HG02870 (cell line): Measurements from ENCODE around the gene NME2.
A peak's percentile ranks its signal among the peaks of the same experiment; 100 is the strongest.
"Not testable (repeated sequence)": the region's sequence is repeated elsewhere in the genome, so short reads cannot be mapped to it uniquely, and the experiment has no call there.

Experiments
- ATAC-seq: cut with Tn5 transposase; IDR thresholded peaks from one replicate; pipeline ENCODE4 v1.9.1; 2021; ENCODE audit warnings: mild to moderate bottlenecking, moderate library complexity; ENCODE audit not compliant: unreplicated experiment

The NME2 gene

DNA sequence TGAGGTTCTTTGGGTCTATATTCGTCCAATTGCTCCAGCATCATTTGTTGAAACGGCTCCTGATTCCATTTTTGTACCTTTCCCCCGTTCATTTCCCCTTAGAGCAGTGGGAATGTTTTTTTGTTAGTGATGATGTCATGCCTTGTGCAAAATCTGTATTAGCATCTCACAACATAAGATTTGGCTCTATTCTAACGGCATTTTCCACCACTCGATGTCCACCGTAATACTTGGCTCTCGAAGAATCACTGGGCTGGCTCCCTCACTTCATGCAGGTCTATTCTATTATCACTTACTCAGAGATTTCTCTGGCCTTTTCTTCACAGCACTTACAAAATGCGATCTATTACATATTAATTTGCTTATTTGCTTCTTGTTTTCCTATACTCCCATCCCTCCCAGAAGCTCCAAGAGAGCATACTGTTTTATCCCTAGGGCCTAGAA, 13.4 kb upstream of the NME2 start:
- ATAC-seq, result no peak

DNA sequence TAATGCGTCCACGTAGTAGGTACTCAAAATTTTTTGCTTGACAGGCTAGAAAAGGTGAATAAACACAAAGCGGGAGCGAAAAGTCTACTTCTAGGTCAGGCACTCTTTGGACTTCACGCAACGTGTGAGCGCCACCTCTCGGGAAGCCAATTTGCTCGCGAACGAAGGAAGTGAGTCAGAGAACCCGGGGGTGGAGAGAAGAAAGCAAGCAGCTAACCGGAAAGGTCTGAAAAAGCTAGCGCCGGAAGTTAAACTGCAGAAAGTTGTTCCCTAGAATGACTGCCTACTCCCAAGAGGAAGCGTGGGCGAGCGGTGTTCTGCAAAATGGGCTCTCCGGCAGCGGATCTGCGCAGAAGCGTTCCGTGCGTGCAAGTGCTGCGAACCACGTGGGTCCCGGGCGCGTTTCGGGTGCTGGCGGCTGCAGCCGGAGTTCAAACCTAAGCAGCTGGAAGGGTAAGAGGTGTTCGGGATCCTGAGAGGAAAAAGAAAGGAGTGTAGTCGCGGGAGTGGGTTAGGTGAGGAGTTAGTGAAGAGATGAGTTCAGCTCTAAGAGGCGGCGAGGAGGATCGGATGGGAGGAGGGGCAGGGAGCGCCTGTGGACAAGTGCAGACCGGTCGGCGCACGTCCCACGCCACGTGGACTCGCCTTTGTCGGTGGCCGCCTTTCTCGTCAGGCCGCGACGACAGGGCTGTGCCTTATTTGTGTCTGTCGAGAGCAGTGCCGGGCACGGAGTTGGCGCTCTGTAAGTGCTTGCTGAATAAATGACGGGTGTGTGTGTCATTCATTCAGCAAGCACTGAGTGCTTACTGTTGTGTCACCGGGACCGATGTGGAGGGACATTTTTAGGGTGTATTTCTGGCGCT, 12.8 kb upstream of the NME2 start, which contains the start of gene NME1:
NME1 (plus strand) TSS at position 350 of the 863 bp plus-strand sequence. CDS start 2,096 bp downstream, outside the sequence.
- ATAC-seq, result peak; percentile 94

DNA sequence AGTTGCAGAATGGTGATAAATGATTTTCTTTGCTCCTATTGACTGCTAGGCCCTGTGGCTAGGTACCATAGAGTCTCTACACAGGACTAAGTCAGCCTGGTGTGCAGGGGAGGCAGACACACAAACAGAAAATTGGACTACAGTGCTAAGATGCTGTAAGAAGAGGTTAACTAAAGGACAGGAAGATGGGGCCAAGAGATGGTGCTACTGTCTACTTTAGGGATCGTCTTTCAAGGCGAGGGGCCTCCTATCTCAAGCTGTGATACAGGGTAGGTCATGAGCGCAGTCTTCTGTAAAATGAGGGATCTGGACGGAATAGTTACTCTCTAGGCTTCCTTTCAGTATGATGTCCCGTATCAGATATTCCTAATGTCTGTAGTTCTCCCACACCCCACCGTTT, 12.0 kb upstream of the NME2 start:
- no peak for ATAC-seq

DNA sequence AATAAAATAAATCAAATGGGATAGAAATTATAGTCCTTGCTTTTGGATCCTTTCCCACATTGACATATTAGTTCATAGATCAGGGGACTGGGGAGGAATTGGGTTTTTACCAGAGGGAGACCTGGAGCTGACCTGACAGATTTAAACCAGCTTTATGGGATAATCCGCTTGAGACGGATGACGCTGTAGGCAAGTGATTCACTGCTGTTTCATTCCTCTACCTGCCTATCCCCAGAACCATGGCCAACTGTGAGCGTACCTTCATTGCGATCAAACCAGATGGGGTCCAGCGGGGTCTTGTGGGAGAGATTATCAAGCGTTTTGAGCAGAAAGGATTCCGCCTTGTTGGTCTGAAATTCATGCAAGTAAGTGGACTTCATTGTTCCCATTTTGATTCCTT, 10.8 kb upstream of the NME2 start:
- no peak for ATAC-seq

DNA sequence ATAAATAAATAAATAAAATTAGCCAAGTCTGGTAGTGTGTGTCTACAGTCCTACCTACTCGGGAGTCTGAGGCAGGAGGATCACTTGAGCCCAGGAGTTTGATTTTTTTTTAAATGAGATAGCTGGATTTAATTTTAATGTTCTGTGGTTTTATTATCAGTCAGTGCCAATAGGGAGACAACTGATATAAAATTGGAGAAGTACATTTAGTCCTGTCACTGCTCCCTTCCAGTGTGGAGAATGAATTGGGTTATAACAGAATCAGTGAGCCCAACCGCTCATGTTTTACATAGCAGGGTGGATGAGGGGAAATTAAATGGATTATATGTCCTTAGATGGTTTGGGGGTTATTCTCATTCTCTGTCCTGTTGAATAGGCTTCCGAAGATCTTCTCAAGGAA, 6.6 kb upstream of the NME2 start:
- ATAC-seq, result no peak

DNA sequence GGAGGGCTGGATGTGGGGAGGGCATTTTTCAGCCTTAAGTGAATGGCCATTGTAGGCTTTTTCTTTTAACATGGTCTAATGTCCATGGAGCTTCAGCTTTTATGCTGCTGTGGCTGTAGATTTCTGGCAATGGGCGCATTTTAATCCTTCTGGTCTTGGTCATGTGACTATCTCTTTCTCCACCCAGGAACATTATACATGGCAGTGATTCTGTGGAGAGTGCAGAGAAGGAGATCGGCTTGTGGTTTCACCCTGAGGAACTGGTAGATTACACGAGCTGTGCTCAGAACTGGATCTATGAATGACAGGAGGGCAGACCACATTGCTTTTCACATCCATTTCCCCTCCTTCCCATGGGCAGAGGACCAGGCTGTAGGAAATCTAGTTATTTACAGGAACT, 4.7 kb upstream of the NME2 start:
- no peak for ATAC-seq

DNA sequence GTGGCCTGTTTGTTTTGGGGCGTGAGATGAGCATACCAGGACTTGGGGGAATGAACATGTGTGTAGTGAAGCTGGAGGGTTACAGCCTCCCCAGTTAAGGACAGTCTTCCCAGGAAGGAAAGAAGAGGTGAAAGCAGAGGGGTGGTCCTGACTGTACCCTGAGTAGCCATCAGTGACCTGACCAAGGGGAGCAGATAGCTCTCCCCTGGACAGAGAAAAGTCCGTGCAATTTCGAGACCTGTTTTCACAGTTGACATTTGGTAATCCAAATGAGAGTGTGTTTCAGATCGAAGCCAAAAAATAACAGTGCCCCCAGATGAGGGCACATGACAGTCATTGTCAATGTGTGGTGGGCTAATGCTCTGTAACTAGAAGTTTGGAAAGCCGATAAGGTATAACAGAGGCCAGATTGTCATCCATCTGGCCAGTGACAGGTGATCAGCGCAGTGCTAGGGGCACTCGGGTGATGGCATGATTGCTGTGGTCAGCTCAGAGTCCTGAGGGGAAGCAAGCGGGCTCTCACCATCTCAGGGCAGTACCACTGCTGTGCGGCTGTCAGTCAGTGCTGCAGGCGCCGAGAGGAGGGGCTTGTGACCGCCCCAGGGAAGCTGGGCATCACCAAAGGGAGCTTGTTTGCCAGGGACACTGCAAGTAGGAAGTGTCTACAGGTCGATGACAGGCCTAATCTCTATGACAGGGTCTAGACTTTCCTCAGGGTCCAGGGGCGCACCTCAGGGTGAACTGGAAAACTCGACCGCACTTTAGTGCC, 1.1 kb upstream of the NME2 start:
- no peak for ATAC-seq

DNA sequence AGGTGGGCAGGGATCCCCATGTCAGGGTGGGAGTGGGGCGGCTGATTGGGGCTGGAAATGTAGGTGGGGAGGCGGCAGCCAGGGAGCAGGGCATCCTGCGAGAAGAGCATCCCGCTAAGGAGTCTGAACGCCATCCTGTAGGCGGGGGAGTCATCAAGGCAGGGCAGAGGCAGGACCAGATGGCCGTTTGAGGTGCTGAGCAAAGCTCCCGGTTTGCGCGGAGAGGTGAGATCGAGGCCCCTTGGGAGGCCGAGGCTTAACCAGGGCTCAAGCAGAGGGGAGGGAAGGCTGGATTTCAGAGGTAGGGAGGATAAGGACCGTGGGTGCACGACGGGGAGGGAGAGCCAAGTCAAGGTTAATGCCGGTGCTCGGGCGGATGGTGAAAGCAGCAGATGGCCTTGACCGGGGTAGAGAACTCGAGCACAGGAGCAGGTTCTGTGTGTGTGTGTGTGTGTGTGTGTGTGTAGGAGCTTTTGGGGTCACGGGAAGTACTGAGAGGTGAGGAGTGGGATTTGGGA, 472 bp upstream of the NME2 start:
- ATAC-seq, result no peak

DNA sequence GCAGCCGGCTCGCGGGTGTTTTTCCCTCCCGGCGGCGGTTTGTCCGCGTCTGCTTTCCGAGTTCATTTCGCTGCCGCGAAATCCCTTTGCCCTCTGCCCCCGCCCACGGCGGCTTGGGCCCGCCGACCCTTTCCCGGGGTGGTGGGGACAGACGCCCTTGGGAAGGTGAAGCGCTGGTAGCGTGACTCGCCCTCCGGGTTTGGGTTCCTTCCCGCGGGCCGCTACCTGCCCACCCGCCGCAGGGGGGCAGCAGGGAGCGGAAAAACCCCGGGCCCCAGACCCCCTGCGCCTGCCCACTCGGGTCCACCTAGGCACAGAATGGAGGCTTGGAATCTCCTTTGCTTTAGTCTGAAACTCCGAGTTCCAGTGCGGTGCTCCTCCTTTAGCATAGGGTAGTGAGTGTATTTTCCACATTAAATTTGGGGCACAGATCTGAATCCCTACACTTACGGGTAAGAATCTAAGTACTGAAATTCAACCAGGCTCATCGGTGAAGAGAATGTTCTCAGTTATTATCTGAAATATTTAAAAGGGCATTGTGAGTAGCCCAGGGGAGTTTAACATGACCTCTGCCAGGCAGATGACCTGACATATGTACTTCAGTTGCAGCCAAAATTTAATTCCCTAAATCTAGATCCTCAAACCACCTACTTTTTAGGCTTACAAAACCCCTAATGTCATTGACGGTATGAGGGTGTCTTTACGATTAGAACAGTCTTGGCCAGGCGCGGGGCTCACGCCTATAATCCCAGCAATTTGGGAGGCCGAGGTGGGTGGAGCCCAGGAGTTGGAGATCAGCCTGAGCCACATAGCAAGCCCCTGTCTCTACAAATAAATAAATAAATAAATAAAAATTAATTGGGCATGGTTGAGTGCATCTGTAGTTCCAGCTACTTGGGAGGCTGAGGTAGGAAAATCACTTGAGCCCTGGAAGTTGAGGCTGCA, 1.0 kb downstream of the NME2 start:
- ATAC-seq, result peak; percentile 45

DNA sequence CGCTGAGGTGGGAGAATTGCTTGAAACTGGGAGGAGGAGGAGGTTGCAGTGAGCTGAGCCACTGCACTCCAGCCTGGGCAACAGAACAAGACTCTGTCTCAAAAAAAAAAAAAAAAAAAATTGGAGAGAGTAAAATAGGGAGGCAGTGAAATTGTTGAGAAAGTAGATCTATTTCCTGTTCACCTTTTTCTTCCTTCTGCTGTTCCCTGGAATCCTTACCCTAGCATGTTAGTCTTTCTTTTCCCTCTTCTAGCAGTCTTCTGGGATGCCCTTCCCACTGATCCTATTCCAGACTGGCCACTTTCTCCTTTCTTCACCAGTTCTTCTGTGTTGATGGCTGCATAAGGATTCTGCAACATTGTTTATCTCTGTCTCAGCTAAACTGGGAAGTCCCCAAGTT, 3.1 kb downstream of the NME2 start:
- no peak for ATAC-seq

DNA sequence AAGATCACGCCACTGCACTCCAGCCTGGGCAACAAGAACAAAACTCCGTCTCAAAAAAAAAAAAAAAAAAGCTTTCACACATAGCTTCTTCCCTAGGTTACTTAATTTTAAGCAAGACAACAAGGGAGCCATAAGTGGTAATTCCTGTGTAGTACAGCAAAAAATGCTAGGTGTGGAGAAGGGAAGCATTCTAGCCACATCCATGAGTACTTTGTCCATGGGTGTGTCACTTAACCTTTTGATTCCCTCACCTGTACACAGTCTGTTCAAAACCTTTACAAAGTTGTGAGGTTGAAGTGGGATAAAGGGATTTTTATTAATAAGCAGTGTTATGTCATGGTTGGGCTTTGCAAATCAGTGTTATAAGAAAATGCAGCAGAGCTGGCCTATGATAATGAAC, 4.5 kb downstream of the NME2 start:
- no peak for ATAC-seq

DNA sequence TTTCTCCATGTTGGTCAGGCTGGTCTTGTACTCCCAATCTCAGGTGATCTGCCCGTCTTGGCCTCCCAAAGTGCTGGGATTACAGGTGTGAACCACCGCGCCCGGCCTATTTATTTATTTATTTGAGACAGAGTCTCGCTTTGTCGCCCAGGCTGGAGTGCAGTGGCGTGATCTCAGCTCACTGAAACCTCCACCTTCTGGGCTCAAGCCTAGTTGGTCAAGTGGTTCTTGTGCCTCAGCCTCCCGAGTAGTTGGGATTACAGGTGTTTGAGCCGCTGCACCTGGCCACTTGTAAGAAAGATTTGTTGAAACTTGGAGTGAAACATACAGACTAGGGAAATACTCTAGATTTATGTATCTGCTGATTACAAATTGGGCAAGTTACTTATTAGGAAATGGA, 5.8 kb downstream of the NME2 start:
- ATAC-seq, result not testable (repeated sequence)

DNA sequence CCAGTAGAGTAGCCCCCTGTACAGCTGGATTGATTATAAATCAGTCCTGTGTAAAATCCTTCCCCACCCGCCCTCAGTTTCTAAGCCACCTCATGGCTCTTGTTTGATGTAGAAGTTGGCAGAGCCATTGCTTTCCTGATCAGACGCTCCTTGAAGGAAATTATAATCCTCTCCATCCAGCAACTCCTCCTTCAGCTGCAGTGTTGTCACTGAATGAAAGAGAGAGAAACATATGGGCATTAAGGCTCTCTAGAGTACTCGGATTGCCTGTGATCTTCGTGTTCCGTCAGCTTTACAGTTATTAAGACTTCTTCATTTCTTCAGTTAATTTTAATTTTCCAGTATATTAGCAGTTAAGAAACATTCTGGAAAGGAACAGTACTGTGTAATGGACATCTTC, 14.3 kb downstream of the NME2 start:
- no peak for ATAC-seq

DNA sequence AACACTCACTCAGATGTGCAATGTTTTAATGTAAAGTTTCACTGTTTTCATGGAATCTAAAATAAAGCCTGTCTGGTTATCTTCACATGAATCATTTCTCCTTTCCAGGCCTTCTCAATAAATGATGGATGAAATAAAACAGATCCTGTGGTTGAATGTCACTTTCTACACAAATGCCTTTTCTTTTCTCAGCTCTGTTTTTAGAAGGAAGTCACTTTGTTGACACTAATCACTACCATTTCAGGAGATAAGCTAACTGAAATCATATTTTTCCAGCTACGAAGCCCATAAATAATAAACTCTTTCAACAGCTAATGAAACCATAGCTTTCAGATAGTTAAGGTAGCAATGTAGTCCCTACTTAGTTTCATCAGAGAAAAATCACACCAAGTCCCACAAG, 17.9 kb downstream of the NME2 start:
- ATAC-seq, result no peak

DNA sequence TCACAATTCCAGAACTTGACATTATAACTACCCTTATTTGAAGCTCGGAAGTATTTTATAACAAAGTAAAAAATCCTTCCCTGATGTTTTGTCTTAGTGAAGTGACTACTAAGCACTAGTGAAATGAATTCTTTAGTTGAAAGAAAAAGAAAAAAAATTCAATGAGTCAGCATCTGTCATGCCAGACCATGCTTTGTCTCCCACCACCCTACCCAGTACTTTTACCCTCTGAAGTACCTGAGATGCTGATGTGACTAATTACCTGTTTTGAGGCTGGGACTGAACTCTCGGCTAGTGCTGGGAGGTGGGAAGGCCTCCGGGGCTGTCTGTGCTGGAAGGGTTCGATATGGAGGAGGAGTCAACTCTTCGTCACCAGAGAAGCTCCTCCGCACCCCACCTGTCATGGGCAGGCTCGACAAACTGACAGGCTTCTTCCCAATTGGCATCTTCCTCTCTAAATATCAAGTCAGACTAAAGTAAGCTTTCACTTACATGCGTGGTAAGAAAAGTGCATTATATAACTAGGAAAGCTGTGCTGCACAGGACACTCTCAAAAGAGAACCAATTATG, 19.6 kb downstream of the NME2 start:
- ATAC-seq, result no peak

DNA sequence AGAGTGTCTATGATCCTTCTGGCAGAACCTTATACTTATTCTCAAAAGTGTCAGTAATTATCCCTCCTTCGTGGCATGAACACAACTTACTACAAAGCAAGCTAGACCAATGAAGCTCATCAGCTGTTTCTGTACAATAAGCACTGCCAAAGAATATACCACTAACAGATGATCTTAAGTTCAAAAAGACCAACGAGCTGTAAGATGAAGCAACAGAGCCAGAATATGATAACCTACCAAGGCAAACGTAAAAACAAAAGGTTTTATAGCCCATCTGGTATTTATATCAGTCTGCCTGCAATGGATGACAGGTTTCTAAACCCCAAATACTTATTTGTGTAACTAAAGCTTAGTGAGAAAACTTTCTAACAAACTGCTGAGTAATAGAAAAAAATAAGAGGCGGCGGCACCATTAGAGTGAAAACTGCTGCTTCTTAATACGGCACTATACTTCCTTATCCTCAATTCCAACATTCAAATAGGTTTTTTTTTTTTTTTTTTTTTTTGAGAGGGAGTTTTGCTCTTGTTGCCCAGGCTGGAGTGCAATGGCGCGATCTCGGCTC, 22.1 kb downstream of the NME2 start:
- ATAC-seq, result no peak

DNA sequence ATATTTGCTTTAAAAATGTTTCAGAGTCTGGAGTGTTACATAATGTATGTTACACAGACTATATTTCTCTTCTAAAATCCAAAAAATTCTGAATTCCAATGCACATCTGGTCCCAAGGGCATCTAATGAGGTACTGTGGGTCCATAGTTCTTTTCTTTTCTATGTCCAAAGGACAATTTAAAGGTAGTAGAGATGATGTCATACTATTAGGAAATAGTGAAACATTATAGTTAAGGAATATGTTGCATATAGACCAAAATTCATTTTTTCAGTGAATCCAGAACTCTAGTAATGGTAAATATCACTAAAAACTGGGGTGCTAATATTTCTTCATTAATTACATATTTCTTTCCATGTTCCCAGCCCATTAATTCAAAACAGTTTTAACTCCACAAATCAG, 23.0 kb downstream of the NME2 start:
- no peak for ATAC-seq

DNA sequence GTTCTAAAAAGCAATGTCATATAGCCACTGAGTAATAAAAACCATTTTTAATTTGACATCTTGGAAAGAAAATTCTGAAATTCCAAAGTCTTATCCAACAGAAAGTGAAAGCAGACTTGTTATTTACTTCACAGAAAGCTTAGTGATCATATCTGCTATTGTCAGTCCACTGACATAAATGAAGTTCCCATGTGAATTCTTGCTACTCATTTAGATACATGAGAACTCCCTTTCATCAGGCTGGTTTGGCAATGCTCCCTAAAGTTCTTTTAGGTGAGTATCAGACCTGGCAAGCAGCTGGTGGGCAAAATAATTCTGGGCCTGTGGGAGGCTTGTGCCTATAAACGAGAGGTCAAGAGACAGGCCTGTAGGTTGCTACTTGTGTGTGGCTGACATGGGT, 23.4 kb downstream of the NME2 start:
- no peak for ATAC-seq

DNA sequence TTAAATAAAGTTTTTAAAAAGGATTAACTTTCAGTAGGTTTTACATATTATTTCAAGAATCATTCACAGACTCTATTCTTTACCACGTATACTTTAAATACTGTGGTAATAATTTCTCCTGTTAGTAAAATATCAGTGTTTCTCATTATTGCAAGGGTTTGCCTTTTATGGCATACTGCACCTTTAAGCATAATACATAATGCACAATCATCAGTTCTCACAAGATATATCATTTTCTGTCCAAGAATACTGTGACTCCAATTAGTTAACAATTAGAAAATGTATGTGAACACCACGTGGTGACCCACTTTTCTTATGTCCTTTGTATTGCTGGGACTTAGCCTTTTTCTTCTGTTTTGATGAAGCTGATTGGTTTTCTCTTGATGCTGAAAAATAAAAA, 25.7 kb downstream of the NME2 start:
- ATAC-seq, result no peak

DNA sequence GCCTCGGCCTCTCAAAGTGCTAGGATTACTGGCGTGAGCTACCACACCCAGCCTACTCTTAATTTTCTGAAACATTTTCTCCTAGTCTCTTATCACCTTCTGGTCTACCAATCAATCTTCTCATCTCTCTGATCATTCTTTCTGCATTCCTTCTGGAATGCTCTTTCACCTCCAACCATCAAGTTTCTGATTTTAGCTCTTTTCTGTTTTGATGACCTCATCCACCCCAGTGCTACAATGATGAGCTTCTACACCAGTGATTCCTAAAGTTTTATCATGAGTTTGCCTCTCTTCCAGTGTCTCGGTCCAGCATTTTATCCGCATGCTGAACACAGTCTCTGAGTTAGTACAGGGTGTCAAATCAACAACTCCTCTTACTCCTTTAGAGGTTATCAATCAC, 31.5 kb downstream of the NME2 start:
- ATAC-seq, result no peak
